ENCODE results near the gene FOLR1. TPM values are rescaled to one million over a fixed set of nuclear protein-coding genes. Genes with fewer than 3 reads are reported as not detected.
"Not testable (repeated sequence)": the region's sequence is repeated elsewhere in the genome, so short reads cannot be mapped to it uniquely, and the experiment has no call there.

Gene FOLR1
- total RNA-seq (2021; fragmentation: NEBNext Ultra II Directional; extraction: Animal tissue kit (Norgen Biotek cat#: 25700)) = under 1 TPM in 4 of 6 experiments, not detected in 2; 0.20 to 0.48 (median 0.38) TPM
- long read RNA-seq, partial matches to known transcripts = 0 of 1 reads
- long read RNA-seq, other reads (novel, unspliced or antisense) = 0 of 1 reads

- H3K4me1 Mint-ChIP-seq (ENCODE audit: low read depth) = 0 out of 2 replicates have a peak, but pooled peaks cover 4% of the 10 kb centered on the region
- H3K4me3 Mint-ChIP-seq = no peak within 1 kb of the TSS
- no peak for DNase-seq
- H3K9me3 Mint-ChIP-seq = no peaks in the 10 kb centered on the region
- H3K27me3 Mint-ChIP-seq (ENCODE audit: insufficient read depth) = no peaks in the 10 kb centered on the region; the same call in 1 of the 2 replicates
- no peak for TF ChIP-seq CTCF (IDR thresholded peaks at IDR 0.05)
- no peaks in the 10 kb centered on the region for H3K36me3 Mint-ChIP-seq (ENCODE audit: low read depth)
- H3K27ac Mint-ChIP-seq = no peak within 1 kb of the TSS
Observed at GRCh38 chr11:72191961-72192381, at the start of gene FOLR1. FOLR1 (plus strand) TSS chr11:72192140; CDS start chr11:72192174, 34 bp downstream.

GRCh38 chr11:72142543-72142942 lies 49.4 kb upstream of the FOLR1 start:
- not testable (repeated sequence) for DNase-seq; H3K27me3 Mint-ChIP-seq (ENCODE audit: insufficient read depth); H3K36me3 Mint-ChIP-seq (ENCODE audit: low read depth); H3K4me3 Mint-ChIP-seq; H3K9me3 Mint-ChIP-seq
- H3K4me1 Mint-ChIP-seq (ENCODE audit: low read depth) = peaks cover 63% of the 10 kb centered on the region
- H3K27ac Mint-ChIP-seq = peak overlapping the region; percentile 95

GRCh38 chr11:72144807-72145565 lies 47.0 kb upstream of the FOLR1 start:
- DNase-seq = peak; percentile 94
- no peak for TF ChIP-seq CTCF (IDR thresholded peaks at IDR 0.05)
- no peaks in the 10 kb centered on the region for H3K9me3 Mint-ChIP-seq
- H3K4me3 Mint-ChIP-seq = peak overlapping the region; percentile 9; the same call in 1 of the 2 replicates
- no peaks in the 10 kb centered on the region; the same call in 1 of the 2 replicates for H3K27me3 Mint-ChIP-seq (ENCODE audit: insufficient read depth)
- H3K4me1 Mint-ChIP-seq (ENCODE audit: low read depth) = peaks cover 59% of the 10 kb centered on the region
- peak overlapping the region; percentile 92 for H3K27ac Mint-ChIP-seq
- peaks cover 1% of the 10 kb centered on the region; the same call in 1 of the 2 replicates for H3K36me3 Mint-ChIP-seq (ENCODE audit: low read depth)

- Mint-ChIP-seq H3K27ac (peak overlapping the region; percentile 77), H3K36me3 (ENCODE audit: low read depth) (no peaks in the 10 kb centered on the region), H3K27me3 (ENCODE audit: insufficient read depth) (no peaks in the 10 kb centered on the region; the same call in 1 of the 2 replicates), H3K4me3 (no peak overlapping the region), H3K4me1 (ENCODE audit: low read depth) (peaks cover 42% of the 10 kb centered on the region), H3K9me3 (no peaks in the 10 kb centered on the region)
- DNase-seq = no peak
- no peak for TF ChIP-seq CTCF (IDR thresholded peaks at IDR 0.05)
Observed at GRCh38 chr11:72146625-72147024, 45.3 kb upstream of the FOLR1 start.

- Mint-ChIP-seq H3K27ac (no peak overlapping the region), H3K4me1 (ENCODE audit: low read depth) (peaks cover 11% of the 10 kb centered on the region), H3K9me3 (no peaks in the 10 kb centered on the region), H3K36me3 (ENCODE audit: low read depth) (no peaks in the 10 kb centered on the region), H3K27me3 (ENCODE audit: insufficient read depth) (no peaks in the 10 kb centered on the region; the same call in 1 of the 2 replicates), H3K4me3 (no peak overlapping the region)
- no peak for TF ChIP-seq CTCF (IDR thresholded peaks at IDR 0.05)
- no peak for DNase-seq
Observed at GRCh38 chr11:72150882-72151281, 41.1 kb upstream of the FOLR1 start.

GRCh38 chr11:72153874-72154273 lies 38.1 kb upstream of the FOLR1 start:
- DNase-seq; H3K4me1 Mint-ChIP-seq (ENCODE audit: low read depth); H3K4me3 Mint-ChIP-seq; H3K36me3 Mint-ChIP-seq (ENCODE audit: low read depth); H3K27ac Mint-ChIP-seq; H3K9me3 Mint-ChIP-seq; H3K27me3 Mint-ChIP-seq (ENCODE audit: insufficient read depth): not testable (repeated sequence)

Measured in HFFc6 (cell line).